Progenitor cell of endocrine pancreas (in vitro differentiated cells): ENCODE measurements around the gene MTCL1. TPM values are rescaled to one million over a fixed set of nuclear protein-coding genes. Genes with fewer than 3 reads are reported as not detected.

ENCODE experiments used
- DNase-seq: peaks from one replicate; pipeline ENCODE4 v3.0.0; 2021; ENCODE audit warnings: low spot score; ENCODE audit not compliant: unreplicated experiment
- H3K27ac Mint-ChIP-seq: 2 replicates; pipeline ENCODE4 v1.8.0; 2021; ENCODE audit warnings: mild to moderate bottlenecking, moderate library complexity, mixed read lengths
- H3K27me3 Mint-ChIP-seq: 2 replicates; pipeline ENCODE4 v1.8.0; 2021; ENCODE audit warnings: mixed read lengths
- H3K36me3 Mint-ChIP-seq: 2 replicates; pipeline ENCODE4 v1.8.0; 2022; ENCODE audit warnings: mixed read lengths; ENCODE audit not compliant: insufficient read depth
- H3K4me1 Mint-ChIP-seq: 2 replicates; pipeline ENCODE4 v1.8.0; 2021; ENCODE audit warnings: low read depth, mixed read lengths
- H3K4me3 Mint-ChIP-seq: 2 replicates; pipeline ENCODE4 v1.8.0; 2021; ENCODE audit warnings: low read depth, mild to moderate bottlenecking, moderate library complexity, mixed read lengths
- H3K9me3 Mint-ChIP-seq: 2 replicates; pipeline ENCODE4 v1.8.0; 2021; ENCODE audit warnings: low read depth, mixed read lengths
- total RNA-seq: library from RNA; stranded (reverse); gene quantifications from 2 replicates; pipeline ENCODE4 v1.2.1, GENCODE V29; 2021
- TF ChIP-seq, protein P1 (sequence below): fragments of 200-600 bp; sonication (generic); IDR thresholded peaks from one replicate; pipeline ENCODE4 v1.5.0; 2021; ENCODE audit warnings: antibody characterized with exemption, mild to moderate bottlenecking; ENCODE audit not compliant: unreplicated experiment

MTCL1 gene
- total RNA-seq, 1 donor from 2014 or later, result 81.5 TPM

GRCh38 chr18:8858888-8859511 is 153.6 kb downstream of the MTCL1 start:
- no peak overlapping the region for H3K27ac Mint-ChIP-seq
- no peaks in the 10 kb centered on the region for H3K36me3 Mint-ChIP-seq
- H3K27me3 Mint-ChIP-seq, result no peaks in the 10 kb centered on the region
- DNase-seq, result no peak
- TF ChIP-seq, protein P1, sequence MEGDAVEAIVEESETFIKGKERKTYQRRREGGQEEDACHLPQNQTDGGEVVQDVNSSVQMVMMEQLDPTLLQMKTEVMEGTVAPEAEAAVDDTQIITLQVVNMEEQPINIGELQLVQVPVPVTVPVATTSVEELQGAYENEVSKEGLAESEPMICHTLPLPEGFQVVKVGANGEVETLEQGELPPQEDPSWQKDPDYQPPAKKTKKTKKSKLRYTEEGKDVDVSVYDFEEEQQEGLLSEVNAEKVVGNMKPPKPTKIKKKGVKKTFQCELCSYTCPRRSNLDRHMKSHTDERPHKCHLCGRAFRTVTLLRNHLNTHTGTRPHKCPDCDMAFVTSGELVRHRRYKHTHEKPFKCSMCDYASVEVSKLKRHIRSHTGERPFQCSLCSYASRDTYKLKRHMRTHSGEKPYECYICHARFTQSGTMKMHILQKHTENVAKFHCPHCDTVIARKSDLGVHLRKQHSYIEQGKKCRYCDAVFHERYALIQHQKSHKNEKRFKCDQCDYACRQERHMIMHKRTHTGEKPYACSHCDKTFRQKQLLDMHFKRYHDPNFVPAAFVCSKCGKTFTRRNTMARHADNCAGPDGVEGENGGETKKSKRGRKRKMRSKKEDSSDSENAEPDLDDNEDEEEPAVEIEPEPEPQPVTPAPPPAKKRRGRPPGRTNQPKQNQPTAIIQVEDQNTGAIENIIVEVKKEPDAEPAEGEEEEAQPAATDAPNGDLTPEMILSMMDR, result no peak
- no peaks in the 10 kb centered on the region for H3K9me3 Mint-ChIP-seq
- H3K4me1 Mint-ChIP-seq, result peaks cover 3% of the 10 kb centered on the region
- no peak overlapping the region for H3K4me3 Mint-ChIP-seq

DNA sequence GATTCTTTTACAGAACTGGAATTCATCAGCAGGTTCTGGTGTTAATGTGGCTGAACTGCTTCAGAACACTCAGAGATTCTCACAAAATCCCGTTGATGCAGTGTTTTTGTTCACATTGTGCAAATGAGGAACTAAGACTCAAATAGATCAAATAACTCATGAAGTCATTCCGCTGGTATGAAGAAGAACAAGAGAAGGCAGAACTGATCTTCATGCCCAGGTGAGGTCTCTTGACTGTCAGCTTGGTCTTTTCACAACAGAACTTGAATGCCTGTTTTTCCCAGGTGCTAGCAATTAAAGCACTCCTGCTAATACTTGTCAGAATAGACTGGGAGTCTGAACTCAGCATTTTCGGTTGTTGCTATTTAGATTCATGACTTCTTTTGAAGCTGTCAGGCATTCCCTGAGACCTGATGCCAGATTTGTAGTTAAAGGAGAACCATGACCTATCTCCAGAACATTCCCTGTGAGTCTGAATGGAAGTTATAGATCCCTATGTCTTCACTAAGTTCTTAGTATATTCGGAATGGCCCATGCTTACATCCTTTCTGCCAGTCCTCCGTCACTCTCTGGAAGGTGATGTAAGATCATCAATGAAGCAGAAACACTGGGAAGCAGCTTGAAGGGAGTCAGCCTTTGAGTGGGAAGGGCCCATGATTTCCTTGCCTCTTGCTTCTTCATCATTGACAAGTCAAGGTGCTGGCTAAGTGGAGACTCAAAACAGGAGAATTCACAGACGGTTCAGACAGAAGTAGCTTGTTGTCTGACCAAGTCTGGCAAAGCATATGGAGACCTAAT is 155.7 kb downstream of the MTCL1 start:
- no peaks in the 10 kb centered on the region for H3K4me1 Mint-ChIP-seq
- H3K4me3 Mint-ChIP-seq, result no peak overlapping the region
- TF ChIP-seq, protein P1, result no peak
- H3K36me3 Mint-ChIP-seq, result no peaks in the 10 kb centered on the region
- DNase-seq, result no peak
- H3K27ac Mint-ChIP-seq, result no peak overlapping the region
- H3K27me3 Mint-ChIP-seq, result no peaks in the 10 kb centered on the region
- no peaks in the 10 kb centered on the region for H3K9me3 Mint-ChIP-seq

GRCh38 chr18:8863427-8863826 is 158.1 kb downstream of the MTCL1 start:
- peaks cover 5% of the 10 kb centered on the region for H3K27me3 Mint-ChIP-seq
- TF ChIP-seq, protein P1, result no peak
- no peak overlapping the region for H3K4me3 Mint-ChIP-seq
- H3K4me1 Mint-ChIP-seq, result no peaks in the 10 kb centered on the region
- no peak for DNase-seq
- H3K9me3 Mint-ChIP-seq, result no peaks in the 10 kb centered on the region
- no peak overlapping the region for H3K27ac Mint-ChIP-seq
- no peaks in the 10 kb centered on the region for H3K36me3 Mint-ChIP-seq

DNA sequence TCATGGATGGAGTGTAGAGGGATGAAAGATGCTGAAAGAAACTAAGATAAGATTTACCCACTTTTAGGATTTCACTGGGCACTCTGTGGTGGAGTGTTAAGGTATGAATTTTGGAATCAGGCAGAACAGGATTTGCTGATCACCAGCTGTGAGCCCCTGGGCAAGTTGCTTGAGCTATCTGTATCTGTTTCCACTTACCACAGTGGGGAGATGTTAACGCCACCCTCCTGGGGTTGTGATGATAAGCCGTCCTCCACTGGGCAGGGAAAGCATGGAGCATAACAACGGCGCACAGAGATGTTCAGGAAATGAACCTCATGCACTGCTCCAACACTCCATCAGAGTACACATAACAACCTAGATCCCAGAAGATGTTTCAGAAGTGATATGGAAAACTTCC is 160.6 kb downstream of the MTCL1 start:
- Mint-ChIP-seq H3K27me3 (peaks cover 8% of the 10 kb centered on the region), H3K9me3 (no peaks in the 10 kb centered on the region), H3K4me1 (no peaks in the 10 kb centered on the region), H3K27ac (no peak overlapping the region), H3K4me3 (no peak overlapping the region), H3K36me3 (no peaks in the 10 kb centered on the region)
- TF ChIP-seq, protein P1, result no peak
- no peak for DNase-seq

DNA sequence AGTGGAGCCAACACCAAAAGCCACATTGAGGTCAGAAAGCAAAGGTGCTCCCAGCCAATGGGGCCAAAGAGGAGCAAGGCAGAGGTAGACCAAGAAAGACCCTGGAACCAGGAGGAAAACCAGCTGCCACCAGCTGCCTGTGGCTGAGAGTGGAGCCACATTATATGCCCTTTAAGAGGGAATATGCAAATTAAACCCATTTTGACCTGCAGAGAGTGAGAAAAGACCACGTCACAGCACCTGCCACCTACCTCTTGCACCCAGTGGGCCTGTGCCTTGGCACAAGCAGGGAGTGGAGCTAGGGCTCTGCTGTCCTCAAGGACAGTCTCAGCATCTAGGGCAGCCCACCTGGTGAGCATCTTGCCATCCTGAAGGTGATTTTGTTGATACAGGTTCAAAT is 161.3 kb downstream of the MTCL1 start:
- no peak overlapping the region for H3K27ac Mint-ChIP-seq
- peaks cover 8% of the 10 kb centered on the region for H3K27me3 Mint-ChIP-seq
- no peaks in the 10 kb centered on the region for H3K4me1 Mint-ChIP-seq

More for the DNA sequence above, 161.3 kb downstream of the MTCL1 start:
- no peak for DNase-seq
- Mint-ChIP-seq H3K36me3 (no peaks in the 10 kb centered on the region), H3K9me3 (no peaks in the 10 kb centered on the region), H3K4me3 (no peak overlapping the region)
- TF ChIP-seq, protein P1, result no peak
